ENCODE measurements around the gene CMYA5.

Gene CMYA5

DNA sequence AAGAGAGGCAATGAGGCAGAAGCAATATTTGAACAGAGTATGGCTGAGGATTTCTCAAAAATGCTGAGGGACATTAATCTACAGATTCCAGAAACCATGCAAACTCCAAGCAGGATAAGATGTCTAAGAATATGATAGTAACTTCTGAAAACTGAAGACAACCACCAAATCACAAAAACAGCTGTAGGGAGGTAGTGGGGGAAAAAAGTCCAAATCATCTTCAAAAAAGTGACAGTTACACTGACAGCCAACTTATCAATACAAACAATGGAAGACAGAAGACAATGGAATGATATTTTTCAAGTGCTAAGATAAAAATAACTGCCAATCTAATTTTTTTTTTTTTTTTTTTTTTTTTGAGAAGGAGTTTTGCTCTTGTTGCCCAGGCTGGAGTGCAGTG, 30.5 kb downstream of the CMYA5 start:
- H3K27ac ChIP-seq (ENCODE audit: low read depth, low read length) = no peak overlapping the region
- H3K9me3 ChIP-seq (ENCODE audit: control insufficient read depth in 5 of 5, low read length in 5 of 5) = peaks cover 0 to 14% (median 8%) of the 10 kb centered on the region in 5 donors
- H3K27me3 ChIP-seq (ENCODE audit: control insufficient read depth in 5 of 5, insufficient read depth in 4 of 5, low read length in 5 of 5) = no peaks in the 10 kb centered on the region
- no peak overlapping the region for H3K9ac ChIP-seq (ENCODE audit: low read length in 5 of 5)
- no peaks in the 10 kb centered on the region for H3K4me1 ChIP-seq (ENCODE audit: control insufficient read depth in 5 of 5, insufficient read depth in 5 of 5, low read length in 5 of 5)
- H3K4me3 ChIP-seq (ENCODE audit: low read depth in 1 of 5, low read length in 5 of 5) = no peak overlapping the region
- no peaks in the 10 kb centered on the region for H3K36me3 ChIP-seq (ENCODE audit: control insufficient read depth in 5 of 5, insufficient read depth in 5 of 5, low read length in 5 of 5)

DNA sequence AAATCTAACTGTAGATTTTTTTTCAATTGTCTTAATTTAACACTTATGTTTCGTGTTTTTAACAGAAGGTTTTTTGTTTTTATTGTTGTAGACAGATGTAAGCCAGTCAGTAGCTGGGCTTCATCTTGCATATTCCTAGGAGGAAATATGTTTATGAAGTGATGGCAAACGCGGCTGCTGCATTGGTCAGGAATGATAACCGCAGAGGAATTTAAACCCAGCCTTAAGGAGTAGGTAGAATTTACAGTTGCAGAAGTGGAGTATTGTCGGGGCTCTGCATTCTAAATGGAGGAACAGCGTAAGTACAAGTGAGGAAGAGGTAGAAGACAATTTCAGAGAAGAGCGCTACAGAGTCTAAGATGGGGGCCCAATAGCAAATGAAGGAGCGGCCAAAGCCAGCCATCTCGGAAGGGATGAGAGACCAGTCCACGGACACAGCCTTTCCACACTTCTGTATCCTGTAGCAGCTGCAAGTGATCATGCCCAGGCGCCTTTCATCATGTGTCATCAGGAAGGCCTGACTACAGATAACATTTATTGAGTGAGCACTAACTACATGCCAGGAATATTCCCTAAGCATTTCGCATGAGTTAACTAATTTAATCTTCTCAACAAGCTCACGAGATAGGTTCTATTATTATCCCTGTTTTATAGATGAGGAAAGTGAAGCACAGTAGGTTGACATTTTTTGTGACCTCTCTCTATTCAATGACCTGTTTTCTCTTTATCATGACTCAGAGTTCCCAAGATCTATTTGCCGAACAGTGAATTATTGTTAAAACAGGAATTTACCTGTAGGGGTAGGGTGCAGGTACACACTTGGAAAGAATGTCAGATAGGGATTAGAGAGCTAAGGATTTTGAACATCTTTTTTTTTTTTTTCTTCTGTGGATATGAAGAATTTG, 38.1 kb downstream of the CMYA5 start:
- no peaks in the 10 kb centered on the region for H3K4me1 ChIP-seq (ENCODE audit: control insufficient read depth in 5 of 5, insufficient read depth in 5 of 5, low read length in 5 of 5)
- no peak overlapping the region for H3K9ac ChIP-seq (ENCODE audit: low read length in 5 of 5)
- no peaks in the 10 kb centered on the region for H3K36me3 ChIP-seq (ENCODE audit: control insufficient read depth in 5 of 5, insufficient read depth in 5 of 5, low read length in 5 of 5)
- H3K27ac ChIP-seq (ENCODE audit: low read depth, low read length) = no peak overlapping the region
- peaks cover 0 to 4% (median 0%) of the 10 kb centered on the region in 5 donors for H3K9me3 ChIP-seq (ENCODE audit: control insufficient read depth in 5 of 5, low read length in 5 of 5)
- H3K27me3 ChIP-seq (ENCODE audit: control insufficient read depth in 5 of 5, insufficient read depth in 4 of 5, low read length in 5 of 5) = no peaks in the 10 kb centered on the region
- no peak overlapping the region for H3K4me3 ChIP-seq (ENCODE audit: low read depth in 1 of 5, low read length in 5 of 5)

DNA sequence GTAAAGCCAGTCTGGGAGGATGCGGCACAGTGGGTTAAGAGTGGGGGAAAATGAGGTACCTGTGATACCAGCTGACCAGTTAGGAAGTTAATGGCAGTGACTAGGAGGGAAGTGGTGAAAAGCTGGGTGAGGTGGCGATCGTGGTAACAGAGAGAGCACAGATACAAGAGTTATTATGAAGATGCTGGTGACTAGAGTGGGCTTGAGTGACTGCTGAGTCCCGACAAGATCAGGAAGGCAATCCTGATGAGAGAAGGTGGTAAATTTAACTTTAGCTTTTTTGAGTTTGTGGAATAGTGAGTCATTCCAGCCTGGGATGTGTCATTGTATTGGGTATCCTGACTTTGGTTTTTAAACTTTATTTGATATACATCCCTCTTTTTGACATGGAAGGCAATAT, 38.8 kb downstream of the CMYA5 start:
- H3K4me3 ChIP-seq (ENCODE audit: low read depth in 1 of 5, low read length in 5 of 5) = no peak overlapping the region
- H3K9me3 ChIP-seq (ENCODE audit: control insufficient read depth in 5 of 5, low read length in 5 of 5) = peaks cover 0 to 4% (median 0%) of the 10 kb centered on the region in 5 donors
- H3K27ac ChIP-seq (ENCODE audit: low read depth, low read length) = no peak overlapping the region
- no peak overlapping the region for H3K9ac ChIP-seq (ENCODE audit: low read length in 5 of 5)
- no peaks in the 10 kb centered on the region for H3K27me3 ChIP-seq (ENCODE audit: control insufficient read depth in 5 of 5, insufficient read depth in 4 of 5, low read length in 5 of 5)
- H3K4me1 ChIP-seq (ENCODE audit: control insufficient read depth in 5 of 5, insufficient read depth in 5 of 5, low read length in 5 of 5) = no peaks in the 10 kb centered on the region
- no peaks in the 10 kb centered on the region for H3K36me3 ChIP-seq (ENCODE audit: control insufficient read depth in 5 of 5, insufficient read depth in 5 of 5, low read length in 5 of 5)

DNA sequence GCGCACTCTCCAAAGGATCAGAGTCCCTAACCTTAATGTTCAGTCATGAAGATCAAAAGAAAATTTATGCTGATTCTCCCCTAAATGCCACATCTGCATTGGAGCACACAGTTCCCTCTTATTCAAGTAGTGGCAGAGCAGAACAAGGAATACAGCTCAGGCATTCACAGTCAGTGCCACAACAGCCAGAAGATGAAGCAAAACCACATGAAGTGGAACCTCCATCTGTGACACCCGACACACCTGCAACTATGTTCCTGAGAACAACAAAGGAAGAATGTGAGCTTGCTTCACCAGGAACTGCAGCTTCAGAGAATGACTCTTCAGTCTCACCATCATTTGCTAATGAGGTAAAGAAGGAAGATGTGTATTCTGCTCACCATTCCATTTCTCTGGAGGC, 40.0 kb downstream of the CMYA5 start:
- H3K4me3 ChIP-seq (ENCODE audit: low read depth in 1 of 5, low read length in 5 of 5) = no peak overlapping the region
- H3K27me3 ChIP-seq (ENCODE audit: control insufficient read depth in 5 of 5, insufficient read depth in 4 of 5, low read length in 5 of 5) = no peaks in the 10 kb centered on the region
- H3K27ac ChIP-seq (ENCODE audit: low read depth, low read length) = no peak overlapping the region
- H3K9me3 ChIP-seq (ENCODE audit: control insufficient read depth in 5 of 5, low read length in 5 of 5) = peaks cover 0 to 4% (median 0%) of the 10 kb centered on the region in 5 donors
- H3K9ac ChIP-seq (ENCODE audit: low read length in 5 of 5) = no peak overlapping the region
- no peaks in the 10 kb centered on the region for H3K4me1 ChIP-seq (ENCODE audit: control insufficient read depth in 5 of 5, insufficient read depth in 5 of 5, low read length in 5 of 5)
- no peaks in the 10 kb centered on the region for H3K36me3 ChIP-seq (ENCODE audit: control insufficient read depth in 5 of 5, insufficient read depth in 5 of 5, low read length in 5 of 5)

DNA sequence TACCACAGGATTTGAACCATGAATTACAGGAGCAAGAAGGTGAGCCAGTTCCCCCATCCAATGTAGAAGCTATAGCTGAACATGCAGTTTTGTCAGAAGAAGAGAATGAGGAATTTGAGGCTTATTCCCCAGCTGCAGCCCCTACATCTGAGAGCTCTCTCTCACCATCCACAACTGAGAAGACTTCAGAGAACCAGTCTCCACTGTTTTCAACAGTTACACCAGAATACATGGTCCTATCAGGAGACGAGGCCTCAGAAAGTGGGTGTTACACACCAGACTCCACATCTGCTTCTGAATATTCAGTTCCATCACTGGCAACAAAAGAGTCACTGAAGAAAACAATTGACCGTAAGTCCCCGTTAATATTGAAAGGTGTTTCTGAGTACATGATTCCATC, 40.9 kb downstream of the CMYA5 start:
- Histone ChIP-seq H3K4me1 (ENCODE audit: control insufficient read depth in 5 of 5, insufficient read depth in 5 of 5, low read length in 5 of 5) (no peaks in the 10 kb centered on the region), H3K27ac (ENCODE audit: low read depth, low read length) (no peak overlapping the region), H3K4me3 (ENCODE audit: low read depth in 1 of 5, low read length in 5 of 5) (no peak overlapping the region), H3K27me3 (ENCODE audit: control insufficient read depth in 5 of 5, insufficient read depth in 4 of 5, low read length in 5 of 5) (no peaks in the 10 kb centered on the region), H3K36me3 (ENCODE audit: control insufficient read depth in 5 of 5, insufficient read depth in 5 of 5, low read length in 5 of 5) (no peaks in the 10 kb centered on the region), H3K9ac (ENCODE audit: low read length in 5 of 5) (no peak overlapping the region), H3K9me3 (ENCODE audit: control insufficient read depth in 5 of 5, low read length in 5 of 5) (peaks cover 0 to 3% (median 0%) of the 10 kb centered on the region in 5 donors)

DNA sequence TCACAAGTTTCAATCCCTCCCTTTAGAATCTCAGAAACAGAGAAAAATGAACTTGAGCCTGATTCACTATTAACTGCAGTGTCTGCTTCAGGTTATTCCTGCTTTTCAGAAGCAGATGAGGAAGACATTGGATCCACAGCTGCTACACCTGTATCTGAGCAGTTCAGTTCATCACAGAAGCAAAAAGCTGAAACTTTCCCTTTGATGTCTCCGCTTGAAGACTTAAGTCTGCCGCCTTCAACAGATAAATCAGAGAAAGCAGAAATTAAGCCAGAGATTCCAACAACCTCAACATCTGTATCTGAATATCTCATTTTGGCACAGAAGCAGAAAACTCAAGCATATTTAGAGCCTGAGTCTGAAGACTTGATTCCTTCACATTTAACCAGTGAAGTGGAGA, 42.1 kb downstream of the CMYA5 start:
- Histone ChIP-seq H3K36me3 (ENCODE audit: control insufficient read depth in 5 of 5, insufficient read depth in 5 of 5, low read length in 5 of 5) (no peaks in the 10 kb centered on the region), H3K27me3 (ENCODE audit: control insufficient read depth in 5 of 5, insufficient read depth in 4 of 5, low read length in 5 of 5) (no peaks in the 10 kb centered on the region), H3K27ac (ENCODE audit: low read depth, low read length) (no peak overlapping the region), H3K4me1 (ENCODE audit: control insufficient read depth in 5 of 5, insufficient read depth in 5 of 5, low read length in 5 of 5) (no peaks in the 10 kb centered on the region), H3K9me3 (ENCODE audit: control insufficient read depth in 5 of 5, low read length in 5 of 5) (peaks cover 0 to 3% (median 0%) of the 10 kb centered on the region in 5 donors), H3K4me3 (ENCODE audit: low read depth in 1 of 5, low read length in 5 of 5) (no peak overlapping the region), H3K9ac (ENCODE audit: low read length in 5 of 5) (no peak overlapping the region)

DNA sequence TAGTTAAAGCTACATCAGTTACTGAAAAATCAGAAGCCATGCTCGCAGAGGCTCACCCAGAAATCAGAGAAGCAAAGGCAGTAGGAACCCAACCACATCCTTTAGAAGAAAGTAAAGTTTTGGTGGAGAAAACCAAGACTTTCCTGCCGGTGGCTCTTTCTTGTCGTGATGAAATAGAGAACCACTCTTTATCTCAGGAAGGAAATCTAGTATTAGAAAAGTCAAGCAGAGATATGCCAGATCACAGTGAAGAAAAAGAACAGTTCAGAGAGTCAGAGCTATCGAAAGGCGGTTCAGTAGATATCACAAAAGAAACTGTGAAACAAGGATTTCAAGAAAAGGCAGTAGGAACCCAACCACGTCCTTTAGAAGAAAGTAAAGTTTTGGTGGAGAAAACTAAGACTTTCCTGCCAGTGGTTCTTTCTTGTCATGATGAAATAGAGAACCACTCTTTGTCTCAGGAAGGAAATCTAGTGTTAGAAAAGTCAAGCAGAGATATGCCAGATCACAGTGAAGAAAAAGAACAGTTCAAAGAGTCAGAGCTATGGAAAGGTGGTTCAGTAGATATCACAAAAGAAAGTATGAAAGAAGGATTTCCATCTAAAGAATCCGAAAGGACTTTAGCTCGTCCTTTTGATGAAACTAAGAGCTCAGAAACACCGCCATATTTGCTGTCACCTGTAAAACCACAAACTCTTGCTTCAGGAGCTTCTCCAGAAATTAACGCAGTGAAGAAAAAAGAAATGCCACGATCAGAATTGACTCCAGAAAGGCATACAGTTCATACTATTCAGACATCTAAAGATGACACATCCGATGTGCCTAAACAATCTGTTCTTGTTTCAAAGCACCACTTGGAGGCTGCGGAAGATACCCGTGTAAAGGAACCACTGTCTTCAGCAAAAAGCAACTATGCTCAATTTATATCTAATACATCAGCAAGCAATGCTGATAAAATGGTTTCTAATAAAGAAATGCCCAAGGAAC, 47.2 kb downstream of the CMYA5 start:
- H3K4me3 ChIP-seq (ENCODE audit: low read depth in 1 of 5, low read length in 5 of 5) = no peak overlapping the region
- no peak overlapping the region for H3K27ac ChIP-seq (ENCODE audit: low read depth, low read length)
- no peaks in the 10 kb centered on the region for H3K4me1 ChIP-seq (ENCODE audit: control insufficient read depth in 5 of 5, insufficient read depth in 5 of 5, low read length in 5 of 5)
- H3K36me3 ChIP-seq (ENCODE audit: control insufficient read depth in 5 of 5, insufficient read depth in 5 of 5, low read length in 5 of 5) = no peaks in the 10 kb centered on the region
- no peak overlapping the region for H3K9ac ChIP-seq (ENCODE audit: low read length in 5 of 5)
- no peaks in the 10 kb centered on the region for H3K27me3 ChIP-seq (ENCODE audit: control insufficient read depth in 5 of 5, insufficient read depth in 4 of 5, low read length in 5 of 5)
- peaks cover 0 to 5% (median 0%) of the 10 kb centered on the region in 5 donors for H3K9me3 ChIP-seq (ENCODE audit: control insufficient read depth in 5 of 5, low read length in 5 of 5)

DNA sequence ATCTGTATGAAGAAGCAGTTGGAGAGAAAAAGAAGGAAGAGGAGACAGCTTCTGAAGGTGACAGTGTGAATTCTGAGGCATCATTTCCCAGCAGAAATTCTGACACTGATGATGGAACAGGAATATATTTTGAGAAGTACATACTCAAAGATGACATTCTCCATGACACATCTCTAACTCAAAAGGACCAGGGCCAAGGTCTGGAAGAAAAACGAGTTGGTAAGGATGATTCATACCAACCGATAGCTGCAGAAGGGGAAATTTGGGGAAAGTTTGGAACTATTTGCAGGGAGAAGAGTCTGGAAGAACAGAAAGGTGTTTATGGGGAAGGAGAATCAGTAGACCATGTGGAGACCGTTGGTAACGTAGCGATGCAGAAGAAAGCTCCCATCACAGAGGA, 48.7 kb downstream of the CMYA5 start:
- H3K27ac ChIP-seq (ENCODE audit: low read depth, low read length) = no peak overlapping the region
- H3K4me1 ChIP-seq (ENCODE audit: control insufficient read depth in 5 of 5, insufficient read depth in 5 of 5, low read length in 5 of 5) = no peaks in the 10 kb centered on the region
- H3K4me3 ChIP-seq (ENCODE audit: low read depth in 1 of 5, low read length in 5 of 5) = no peak overlapping the region
- no peak overlapping the region for H3K9ac ChIP-seq (ENCODE audit: low read length in 5 of 5)
- no peaks in the 10 kb centered on the region for H3K27me3 ChIP-seq (ENCODE audit: control insufficient read depth in 5 of 5, insufficient read depth in 4 of 5, low read length in 5 of 5)
- H3K9me3 ChIP-seq (ENCODE audit: control insufficient read depth in 5 of 5, low read length in 5 of 5) = peaks cover 0 to 5% (median 0%) of the 10 kb centered on the region in 5 donors
- no peaks in the 10 kb centered on the region for H3K36me3 ChIP-seq (ENCODE audit: control insufficient read depth in 5 of 5, insufficient read depth in 5 of 5, low read length in 5 of 5)

DNA sequence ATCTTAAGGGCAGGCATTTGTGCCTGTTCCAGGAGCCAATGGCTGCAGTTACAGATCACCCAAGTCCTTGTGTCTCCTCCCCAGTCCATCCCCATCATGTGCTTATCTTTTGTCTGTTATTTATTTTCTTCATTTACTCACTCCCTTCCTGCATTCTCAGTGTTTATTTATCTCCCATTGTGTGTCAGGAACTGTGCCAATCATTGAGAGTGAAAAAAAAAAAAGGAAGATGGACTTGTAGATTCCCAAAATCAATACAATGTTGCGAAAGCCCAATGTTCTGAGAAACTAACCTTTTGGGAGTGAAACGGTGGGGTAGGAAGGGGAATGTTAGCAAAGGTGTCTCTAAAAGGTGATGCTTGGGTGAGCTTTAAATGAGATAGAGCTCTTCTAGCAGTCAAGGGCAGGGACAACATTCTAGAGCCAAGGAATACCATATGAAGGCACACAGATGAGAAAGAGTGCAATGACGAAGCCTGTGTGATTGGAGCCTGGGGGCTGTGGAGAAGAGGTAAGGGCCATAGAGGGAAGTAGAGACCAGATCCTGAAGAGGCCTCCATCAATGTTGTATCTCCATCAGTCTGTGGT, 53.0 kb downstream of the CMYA5 start:
- no peaks in the 10 kb centered on the region for H3K27me3 ChIP-seq (ENCODE audit: control insufficient read depth in 5 of 5, insufficient read depth in 4 of 5, low read length in 5 of 5)
- H3K9me3 ChIP-seq (ENCODE audit: control insufficient read depth in 5 of 5, low read length in 5 of 5) = peaks cover 0 to 5% (median 0%) of the 10 kb centered on the region in 5 donors
- H3K9ac ChIP-seq (ENCODE audit: low read length in 5 of 5) = no peak overlapping the region
- H3K4me3 ChIP-seq (ENCODE audit: low read depth in 1 of 5, low read length in 5 of 5) = no peak overlapping the region
- H3K36me3 ChIP-seq (ENCODE audit: control insufficient read depth in 5 of 5, insufficient read depth in 5 of 5, low read length in 5 of 5) = no peaks in the 10 kb centered on the region
- H3K27ac ChIP-seq (ENCODE audit: low read depth, low read length) = no peak overlapping the region
- H3K4me1 ChIP-seq (ENCODE audit: control insufficient read depth in 5 of 5, insufficient read depth in 5 of 5, low read length in 5 of 5) = no peaks in the 10 kb centered on the region

Data from subcutaneous abdominal adipose tissue (tissue), 5 donors.